ENCODE measurements around the gene LAMA2.

Gene LAMA2

DNA sequence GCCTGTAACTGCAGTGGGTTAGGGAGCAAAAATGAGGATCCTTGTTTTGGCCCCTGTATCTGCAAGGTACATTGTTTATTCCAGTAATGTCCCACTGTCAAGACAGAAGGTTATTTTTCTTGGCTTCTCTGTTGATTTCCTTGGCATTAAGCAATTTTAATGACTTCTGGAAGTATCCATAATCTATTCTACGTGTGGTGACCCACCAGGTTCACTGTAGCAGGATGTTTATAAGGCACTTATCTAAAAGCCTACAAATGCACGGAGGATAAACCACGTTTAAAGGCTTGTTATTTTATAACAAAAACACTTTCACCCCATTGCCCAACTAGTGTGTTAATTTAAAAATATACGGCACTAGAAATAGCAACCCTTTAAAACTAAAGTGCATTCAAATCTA lies 294.9 kb downstream of the LAMA2 start:
- Histone ChIP-seq H3K4me3 (ENCODE audit: extremely low read depth, insufficient read depth, low read length, poor library complexity, severe bottlenecking) (no peak overlapping the region), H3K27ac (ENCODE audit: low read depth, low read length, severe bottlenecking) (no peak overlapping the region), H3K9me3 (ENCODE audit: control insufficient read depth, low read length) (no peaks in the 10 kb centered on the region), H3K36me3 (ENCODE audit: control insufficient read depth, insufficient read depth, low read length) (no peaks in the 10 kb centered on the region), H3K4me1 (ENCODE audit: control insufficient read depth, insufficient read depth, low read length, poor library complexity, severe bottlenecking) (peaks cover 6% of the 10 kb centered on the region)
- WGBS, 2 experiments (ENCODE audit: insufficient coverage in 2 of 2), result no CpG with 5 or more reads among the region's 4 CpGs

DNA sequence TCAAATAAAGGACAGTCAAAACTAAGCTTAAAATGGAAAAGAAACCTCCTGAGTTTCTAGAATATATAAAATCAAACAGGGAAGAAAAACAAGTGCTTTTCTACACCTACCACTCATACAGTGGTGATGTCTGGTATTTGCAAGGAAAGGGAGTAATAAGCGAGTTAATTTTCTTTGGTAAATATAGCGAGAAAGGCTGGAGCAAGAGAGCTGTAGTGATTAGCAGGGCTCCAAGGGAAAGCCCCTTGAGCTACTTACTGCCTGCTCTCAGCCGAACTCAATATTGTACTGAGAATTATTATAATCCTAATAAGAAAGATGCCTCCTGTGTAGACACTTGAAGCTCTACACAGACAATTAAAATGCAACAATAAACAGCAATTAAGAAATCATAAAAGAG lies 296.3 kb downstream of the LAMA2 start:
- WGBS, 2 experiments (ENCODE audit: insufficient coverage in 2 of 2), result no CpG with 5 or more reads among the region's 3 CpGs
- peaks cover 6% of the 10 kb centered on the region for H3K4me1 ChIP-seq (ENCODE audit: control insufficient read depth, insufficient read depth, low read length, poor library complexity, severe bottlenecking)
- H3K27ac ChIP-seq (ENCODE audit: low read depth, low read length, severe bottlenecking), result no peak overlapping the region

DNA sequence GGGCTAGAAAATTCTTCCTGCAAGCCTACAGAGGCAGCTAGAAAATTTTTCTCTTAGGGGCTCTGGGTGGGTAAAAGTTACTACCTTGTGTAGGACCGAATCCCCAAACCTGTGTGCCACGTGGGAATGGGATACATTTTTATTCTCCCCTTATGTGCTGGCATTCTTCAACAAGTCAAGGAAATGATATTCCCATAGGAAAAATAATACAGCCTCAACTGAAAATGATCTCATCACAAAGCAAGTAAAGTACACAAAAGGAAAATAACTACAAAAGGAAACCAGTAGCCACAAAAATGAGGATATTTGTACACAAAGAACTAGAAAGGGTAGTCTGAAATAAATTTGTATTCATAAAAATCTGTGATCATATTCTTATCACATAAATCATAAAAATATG lies 298.1 kb downstream of the LAMA2 start:
- Histone ChIP-seq H3K4me1 (ENCODE audit: control insufficient read depth, insufficient read depth, low read length, poor library complexity, severe bottlenecking) (peaks cover 6% of the 10 kb centered on the region), H3K9me3 (ENCODE audit: control insufficient read depth, low read length) (no peaks in the 10 kb centered on the region), H3K27ac (ENCODE audit: low read depth, low read length, severe bottlenecking) (no peak overlapping the region), H3K36me3 (ENCODE audit: control insufficient read depth, insufficient read depth, low read length) (no peaks in the 10 kb centered on the region), H3K4me3 (ENCODE audit: extremely low read depth, insufficient read depth, low read length, poor library complexity, severe bottlenecking) (no peak overlapping the region)
- no CpG with 5 or more reads among the region's 2 CpGs for WGBS, 2 experiments (ENCODE audit: insufficient coverage in 2 of 2)

More for the DNA sequence above, 296.3 kb downstream of the LAMA2 start:
- Histone ChIP-seq H3K36me3 (ENCODE audit: control insufficient read depth, insufficient read depth, low read length) (no peaks in the 10 kb centered on the region), H3K4me3 (ENCODE audit: extremely low read depth, insufficient read depth, low read length, poor library complexity, severe bottlenecking) (no peak overlapping the region), H3K9me3 (ENCODE audit: control insufficient read depth, low read length) (no peaks in the 10 kb centered on the region)

DNA sequence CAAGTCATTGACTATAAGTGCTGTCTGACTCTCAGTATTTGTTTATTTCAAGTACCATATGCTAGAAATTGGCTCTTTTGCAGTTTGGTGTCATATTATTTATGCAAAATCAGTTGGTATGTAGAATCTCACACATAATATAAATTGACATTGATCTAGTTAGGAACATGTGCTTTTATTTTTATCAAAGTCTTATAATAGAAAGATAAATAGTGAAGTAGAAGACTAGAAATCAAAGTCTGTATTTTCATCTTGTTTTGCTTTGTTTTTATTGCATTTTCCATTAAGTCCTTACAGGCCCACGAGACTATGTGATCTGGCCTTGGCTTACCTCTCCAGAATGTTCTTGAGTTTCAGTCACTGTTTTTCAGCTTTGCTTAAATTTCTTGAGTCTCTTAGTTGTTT lies 300.3 kb downstream of the LAMA2 start:
- Histone ChIP-seq H3K4me1 (ENCODE audit: control insufficient read depth, insufficient read depth, low read length, poor library complexity, severe bottlenecking) (peaks cover 17% of the 10 kb centered on the region), H3K27ac (ENCODE audit: low read depth, low read length, severe bottlenecking) (no peak overlapping the region), H3K36me3 (ENCODE audit: control insufficient read depth, insufficient read depth, low read length) (no peaks in the 10 kb centered on the region), H3K4me3 (ENCODE audit: extremely low read depth, insufficient read depth, low read length, poor library complexity, severe bottlenecking) (no peak overlapping the region), H3K9me3 (ENCODE audit: control insufficient read depth, low read length) (no peaks in the 10 kb centered on the region)
- WGBS, 2 experiments (ENCODE audit: insufficient coverage in 2 of 2), result no CpG with 5 or more reads among the region's 1 CpG

DNA sequence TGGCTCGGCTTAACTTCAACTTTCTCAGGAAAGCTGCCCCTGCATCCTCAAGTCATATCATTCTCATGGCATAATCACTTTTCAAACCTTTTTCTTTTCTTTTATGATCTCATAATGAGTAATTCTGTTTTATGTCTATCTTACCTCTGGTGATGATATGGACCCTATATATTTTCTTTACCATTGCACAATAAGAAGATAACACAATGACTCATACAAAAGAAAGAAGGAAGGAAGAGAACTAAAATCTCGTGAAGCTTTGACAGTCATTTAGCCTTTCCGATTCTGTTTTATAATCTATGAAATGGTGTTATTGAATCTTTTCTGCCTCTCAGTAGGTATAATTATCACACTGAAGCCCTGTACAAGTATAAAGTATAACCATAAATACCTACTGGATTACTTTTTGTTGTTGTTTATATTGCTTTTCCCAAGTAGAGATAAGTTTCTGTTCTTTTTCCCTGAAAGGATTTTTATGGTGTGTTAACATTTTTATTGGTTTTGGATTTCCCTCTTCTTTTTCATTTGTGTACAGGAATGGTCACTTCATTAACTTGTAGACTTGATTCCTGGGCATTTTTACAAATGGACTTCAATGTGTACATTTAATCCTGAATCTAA lies 300.9 kb downstream of the LAMA2 start:
- Histone ChIP-seq H3K9me3 (ENCODE audit: control insufficient read depth, low read length) (no peaks in the 10 kb centered on the region), H3K4me1 (ENCODE audit: control insufficient read depth, insufficient read depth, low read length, poor library complexity, severe bottlenecking) (peaks cover 17% of the 10 kb centered on the region), H3K4me3 (ENCODE audit: extremely low read depth, insufficient read depth, low read length, poor library complexity, severe bottlenecking) (no peak overlapping the region), H3K36me3 (ENCODE audit: control insufficient read depth, insufficient read depth, low read length) (no peaks in the 10 kb centered on the region), H3K27ac (ENCODE audit: low read depth, low read length, severe bottlenecking) (no peak overlapping the region)
- WGBS, 2 experiments (ENCODE audit: insufficient coverage in 2 of 2), result 100% methylated on average over 1 of the region's 3 CpGs; no CpG with 5 or more reads in 1 of the 2 experiments

DNA sequence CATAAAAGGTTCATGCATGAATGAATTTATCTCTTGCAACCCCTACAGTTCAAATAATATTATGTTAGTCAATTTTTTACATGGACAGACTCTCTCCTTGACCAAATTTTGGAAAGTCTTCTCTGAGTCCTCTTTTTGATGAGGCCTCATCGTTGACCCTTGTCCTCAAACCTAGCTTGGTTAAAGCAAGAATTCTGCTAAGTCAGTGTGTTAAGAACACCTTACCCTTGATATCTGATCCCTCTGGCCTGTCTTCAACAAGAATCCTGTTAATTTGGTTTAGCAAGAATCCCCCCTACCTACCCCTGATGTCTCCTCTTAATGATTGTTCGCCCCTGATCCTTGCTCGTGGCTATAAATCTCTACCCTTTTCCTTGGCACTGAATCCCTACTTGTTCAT lies 301.4 kb downstream of the LAMA2 start:
- peaks cover 17% of the 10 kb centered on the region for H3K4me1 ChIP-seq (ENCODE audit: control insufficient read depth, insufficient read depth, low read length, poor library complexity, severe bottlenecking)
- no peak overlapping the region for H3K27ac ChIP-seq (ENCODE audit: low read depth, low read length, severe bottlenecking)
- H3K9me3 ChIP-seq (ENCODE audit: control insufficient read depth, low read length), result no peaks in the 10 kb centered on the region

DNA sequence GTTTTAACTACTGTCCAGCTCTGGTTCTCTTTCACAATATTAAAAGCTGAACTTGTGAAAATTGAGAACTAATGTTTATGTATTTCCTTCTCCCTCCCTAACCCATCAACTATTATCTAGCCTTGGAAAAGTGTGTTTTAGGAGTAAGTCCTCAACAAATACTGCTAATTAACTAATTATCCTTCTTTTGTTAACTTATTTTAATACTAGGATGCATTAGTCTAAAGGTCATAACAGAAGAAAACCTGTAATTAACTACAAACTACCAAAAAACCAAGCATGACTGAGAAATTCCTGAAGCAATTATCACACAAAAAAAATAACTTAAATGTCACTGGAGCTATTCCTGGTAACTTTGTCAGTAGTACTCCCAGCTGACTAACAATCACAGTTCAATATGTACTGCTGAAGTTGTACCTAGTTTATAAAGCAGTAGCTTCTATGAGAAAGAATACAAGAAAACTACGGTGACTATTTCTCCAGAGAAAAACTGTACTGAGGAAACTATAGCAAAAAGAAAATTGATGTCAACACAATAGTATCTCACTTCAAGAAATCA lies 301.9 kb downstream of the LAMA2 start:
- no peak overlapping the region for H3K27ac ChIP-seq (ENCODE audit: low read depth, low read length, severe bottlenecking)
- no peak overlapping the region for H3K4me3 ChIP-seq (ENCODE audit: extremely low read depth, insufficient read depth, low read length, poor library complexity, severe bottlenecking)
- H3K4me1 ChIP-seq (ENCODE audit: control insufficient read depth, insufficient read depth, low read length, poor library complexity, severe bottlenecking), result peaks cover 17% of the 10 kb centered on the region
- H3K9me3 ChIP-seq (ENCODE audit: control insufficient read depth, low read length), result no peaks in the 10 kb centered on the region
- no peaks in the 10 kb centered on the region for H3K36me3 ChIP-seq (ENCODE audit: control insufficient read depth, insufficient read depth, low read length)
- WGBS, 2 experiments (ENCODE audit: insufficient coverage in 2 of 2), result no CpG with 5 or more reads among the region's 1 CpG

More for the DNA sequence above, 301.4 kb downstream of the LAMA2 start:
- no peak overlapping the region for H3K4me3 ChIP-seq (ENCODE audit: extremely low read depth, insufficient read depth, low read length, poor library complexity, severe bottlenecking)
- H3K36me3 ChIP-seq (ENCODE audit: control insufficient read depth, insufficient read depth, low read length), result no peaks in the 10 kb centered on the region
- WGBS, 2 experiments (ENCODE audit: insufficient coverage in 2 of 2), result 100% methylated on average over 1 of the region's 3 CpGs

DNA sequence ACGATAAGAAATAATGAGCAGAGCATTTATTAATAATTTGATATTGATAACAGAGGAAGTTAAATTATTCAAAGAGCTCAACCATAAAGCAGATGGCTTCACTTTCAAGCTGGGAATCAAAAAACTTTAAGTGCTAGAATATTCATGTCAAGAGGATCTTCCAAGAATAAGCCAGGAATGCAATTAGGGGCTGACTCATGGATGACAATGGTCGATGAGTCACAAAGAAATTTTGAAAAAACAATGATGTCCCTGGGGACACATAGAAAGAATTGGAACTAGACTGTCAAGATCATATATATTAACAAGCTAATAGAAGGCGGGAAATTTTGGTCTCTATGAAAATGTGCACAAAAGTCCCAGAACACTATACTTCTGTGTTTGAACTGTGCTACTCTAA lies 304.1 kb downstream of the LAMA2 start:
- 100% methylated on average over 1 of the region's 3 CpGs; no CpG with 5 or more reads in 1 of the 2 experiments for WGBS, 2 experiments (ENCODE audit: insufficient coverage in 2 of 2)
- Histone ChIP-seq H3K9me3 (ENCODE audit: control insufficient read depth, low read length) (no peaks in the 10 kb centered on the region), H3K36me3 (ENCODE audit: control insufficient read depth, insufficient read depth, low read length) (no peaks in the 10 kb centered on the region), H3K4me1 (ENCODE audit: control insufficient read depth, insufficient read depth, low read length, poor library complexity, severe bottlenecking) (peaks cover 11% of the 10 kb centered on the region), H3K4me3 (ENCODE audit: extremely low read depth, insufficient read depth, low read length, poor library complexity, severe bottlenecking) (no peak overlapping the region), H3K27ac (ENCODE audit: low read depth, low read length, severe bottlenecking) (no peak overlapping the region)

DNA sequence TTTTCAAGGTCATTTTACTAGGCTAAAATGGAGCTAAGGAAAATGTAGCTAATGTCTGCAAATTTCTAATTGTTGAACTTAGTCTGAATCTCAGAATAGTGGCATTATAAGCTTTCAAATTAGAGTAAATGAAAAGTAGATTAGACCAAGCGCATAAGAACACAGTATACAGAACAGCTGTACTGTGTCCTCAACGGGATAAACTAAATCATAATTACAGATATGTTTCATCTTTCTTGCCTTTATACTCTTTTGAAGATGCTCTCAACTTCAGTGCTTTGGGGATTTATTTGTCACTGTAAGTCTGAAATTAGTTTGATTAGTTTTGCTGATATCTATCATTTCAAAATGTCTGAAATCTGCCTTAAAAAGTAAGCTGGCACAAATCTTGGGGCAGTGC lies 305.4 kb downstream of the LAMA2 start:
- H3K4me3 ChIP-seq (ENCODE audit: extremely low read depth, insufficient read depth, low read length, poor library complexity, severe bottlenecking), result no peak overlapping the region
- whole genome bisulfite sequencing, 2 experiments (ENCODE audit: insufficient coverage in 2 of 2), result no CpG with 5 or more reads among the region's 2 CpGs
- no peak overlapping the region for H3K27ac ChIP-seq (ENCODE audit: low read depth, low read length, severe bottlenecking)
- peaks cover 11% of the 10 kb centered on the region for H3K4me1 ChIP-seq (ENCODE audit: control insufficient read depth, insufficient read depth, low read length, poor library complexity, severe bottlenecking)
- no peaks in the 10 kb centered on the region for H3K9me3 ChIP-seq (ENCODE audit: control insufficient read depth, low read length)
- no peaks in the 10 kb centered on the region for H3K36me3 ChIP-seq (ENCODE audit: control insufficient read depth, insufficient read depth, low read length)

DNA sequence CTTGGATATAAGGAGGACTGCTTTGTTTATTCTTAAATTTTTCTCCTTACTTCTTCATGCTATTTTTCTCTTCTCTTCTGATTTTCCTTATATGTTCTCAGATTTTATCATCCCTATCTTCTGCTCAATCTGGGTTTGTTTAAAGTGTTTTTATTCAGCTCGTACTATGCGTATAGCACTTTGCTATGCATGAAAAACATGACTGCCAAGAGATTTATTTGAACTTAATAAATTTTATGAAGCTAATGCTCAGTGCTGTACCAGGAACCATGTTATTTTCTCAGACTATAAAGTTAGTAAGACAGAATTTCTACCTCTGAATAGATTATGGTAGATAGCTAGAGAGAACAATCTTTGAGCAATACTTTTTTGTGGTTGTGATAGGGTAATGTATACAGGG lies 305.9 kb downstream of the LAMA2 start:
- Histone ChIP-seq H3K36me3 (ENCODE audit: control insufficient read depth, insufficient read depth, low read length) (no peaks in the 10 kb centered on the region), H3K27ac (ENCODE audit: low read depth, low read length, severe bottlenecking) (no peak overlapping the region), H3K4me3 (ENCODE audit: extremely low read depth, insufficient read depth, low read length, poor library complexity, severe bottlenecking) (no peak overlapping the region), H3K9me3 (ENCODE audit: control insufficient read depth, low read length) (no peaks in the 10 kb centered on the region), H3K4me1 (ENCODE audit: control insufficient read depth, insufficient read depth, low read length, poor library complexity, severe bottlenecking) (peaks cover 11% of the 10 kb centered on the region)
- no CpG with 5 or more reads among the region's 2 CpGs for WGBS, 2 experiments (ENCODE audit: insufficient coverage in 2 of 2)

DNA sequence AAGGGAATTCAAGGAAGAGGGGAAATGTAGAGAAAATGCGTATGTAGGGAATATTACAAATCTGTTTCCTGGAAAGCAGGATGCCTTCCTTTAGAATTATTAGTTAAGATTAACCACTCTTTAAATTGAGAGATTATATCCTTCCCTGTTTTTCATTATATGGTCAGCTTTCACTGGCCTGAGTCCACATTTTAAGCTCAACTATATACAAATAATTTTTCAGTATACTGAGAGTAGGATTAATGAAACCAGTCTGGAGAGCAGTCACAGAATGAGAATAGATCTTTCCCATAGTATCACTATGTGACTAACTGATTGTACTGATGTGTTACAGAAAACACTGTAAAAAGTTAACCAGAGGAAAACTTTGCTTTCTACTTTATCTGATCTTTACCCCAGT lies 306.3 kb downstream of the LAMA2 start:
- no peaks in the 10 kb centered on the region for H3K36me3 ChIP-seq (ENCODE audit: control insufficient read depth, insufficient read depth, low read length)
- H3K4me1 ChIP-seq (ENCODE audit: control insufficient read depth, insufficient read depth, low read length, poor library complexity, severe bottlenecking), result peaks cover 11% of the 10 kb centered on the region
- H3K27ac ChIP-seq (ENCODE audit: low read depth, low read length, severe bottlenecking), result no peak overlapping the region
- H3K4me3 ChIP-seq (ENCODE audit: extremely low read depth, insufficient read depth, low read length, poor library complexity, severe bottlenecking), result no peak overlapping the region
- 67% methylated on average over 1 of the region's 1 CpG; no CpG with 5 or more reads in 1 of the 2 experiments for WGBS, 2 experiments (ENCODE audit: insufficient coverage in 2 of 2)
- no peaks in the 10 kb centered on the region for H3K9me3 ChIP-seq (ENCODE audit: control insufficient read depth, low read length)
